Measurements from ENCODE around the gene ACOXL.

DNA sequence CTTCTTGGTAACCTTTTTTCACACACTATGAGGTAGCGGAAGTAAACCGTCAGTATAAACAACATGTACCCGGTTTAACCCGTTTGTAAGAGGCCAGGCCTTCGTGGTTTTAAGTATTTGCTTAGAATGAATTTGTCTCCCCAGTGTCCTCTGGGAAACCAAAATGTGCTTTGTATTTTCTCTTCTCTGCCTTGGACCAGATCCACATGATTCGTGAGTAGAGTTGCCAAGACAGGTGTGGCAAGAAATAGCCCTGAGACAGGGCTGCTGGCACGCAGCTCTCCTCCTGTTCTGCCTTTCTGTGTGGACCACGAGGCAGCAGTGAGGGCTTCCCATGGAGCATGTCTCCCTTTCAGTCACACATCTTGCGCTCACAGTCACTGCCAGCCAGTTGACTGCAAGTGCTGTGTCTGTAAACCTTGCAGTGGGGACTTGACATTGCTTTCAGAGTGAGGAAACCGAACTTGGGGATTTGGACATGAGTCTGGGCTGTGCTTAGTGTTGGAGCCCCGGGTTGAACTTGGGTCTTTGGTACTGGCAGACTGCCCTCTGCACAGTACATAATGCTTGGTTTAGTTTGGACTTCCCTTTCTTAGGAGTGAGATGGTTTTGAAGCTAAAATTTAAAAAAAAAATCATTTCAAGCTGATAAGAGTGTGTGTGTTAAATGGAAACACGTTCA, 407.4 kb downstream of the ACOXL start:
- TF ChIP-seq, protein P1, sequence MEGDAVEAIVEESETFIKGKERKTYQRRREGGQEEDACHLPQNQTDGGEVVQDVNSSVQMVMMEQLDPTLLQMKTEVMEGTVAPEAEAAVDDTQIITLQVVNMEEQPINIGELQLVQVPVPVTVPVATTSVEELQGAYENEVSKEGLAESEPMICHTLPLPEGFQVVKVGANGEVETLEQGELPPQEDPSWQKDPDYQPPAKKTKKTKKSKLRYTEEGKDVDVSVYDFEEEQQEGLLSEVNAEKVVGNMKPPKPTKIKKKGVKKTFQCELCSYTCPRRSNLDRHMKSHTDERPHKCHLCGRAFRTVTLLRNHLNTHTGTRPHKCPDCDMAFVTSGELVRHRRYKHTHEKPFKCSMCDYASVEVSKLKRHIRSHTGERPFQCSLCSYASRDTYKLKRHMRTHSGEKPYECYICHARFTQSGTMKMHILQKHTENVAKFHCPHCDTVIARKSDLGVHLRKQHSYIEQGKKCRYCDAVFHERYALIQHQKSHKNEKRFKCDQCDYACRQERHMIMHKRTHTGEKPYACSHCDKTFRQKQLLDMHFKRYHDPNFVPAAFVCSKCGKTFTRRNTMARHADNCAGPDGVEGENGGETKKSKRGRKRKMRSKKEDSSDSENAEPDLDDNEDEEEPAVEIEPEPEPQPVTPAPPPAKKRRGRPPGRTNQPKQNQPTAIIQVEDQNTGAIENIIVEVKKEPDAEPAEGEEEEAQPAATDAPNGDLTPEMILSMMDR (IDR thresholded peaks at IDR 0.05) = no peak
- TF ChIP-seq POLR2A (IDR thresholded peaks at IDR 0.05) = no peak

All from esophagus squamous epithelium (tissue), 4 donors.